ENCODE measurements around the gene CEP95.
"Not testable (repeated sequence)": the region's sequence is repeated elsewhere in the genome, so short reads cannot be mapped to it uniquely, and the experiment has no call there.

Gene CEP95

GRCh38 chr17:64572682-64573154 is 65.9 kb downstream of the CEP95 start:
- TF ChIP-seq CTCF (IDR thresholded peaks at IDR 0.05; ENCODE audit: low read depth, low read length), result no peak
- H3K4me3 ChIP-seq (ENCODE audit: low read depth, low read length), result no peak overlapping the region

GRCh38 chr17:64573214-64573613 is 66.4 kb downstream of the CEP95 start:
- no peak overlapping the region for H3K4me3 ChIP-seq (ENCODE audit: low read depth, low read length)
- TF ChIP-seq CTCF (IDR thresholded peaks at IDR 0.05; ENCODE audit: low read depth, low read length), result no peak

- no peak overlapping the region for H3K4me3 ChIP-seq (ENCODE audit: low read depth, low read length)
- TF ChIP-seq CTCF (IDR thresholded peaks at IDR 0.05; ENCODE audit: low read depth, low read length), result no peak
These were observed 67.9 kb downstream of the CEP95 start for GRCh38 chr17:64574646-64575045.

- no peak for TF ChIP-seq CTCF (IDR thresholded peaks at IDR 0.05; ENCODE audit: low read depth, low read length)
- H3K4me3 ChIP-seq (ENCODE audit: low read depth, low read length), result no peak overlapping the region
These were observed 68.7 kb downstream of the CEP95 start for GRCh38 chr17:64575431-64575830.

- H3K4me3 ChIP-seq (ENCODE audit: low read depth, low read length), result not testable (repeated sequence)
These were observed 70.2 kb downstream of the CEP95 start for GRCh38 chr17:64577025-64577424.

- TF ChIP-seq CTCF (IDR thresholded peaks at IDR 0.05; ENCODE audit: low read depth, low read length), result no peak
- H3K4me3 ChIP-seq (ENCODE audit: low read depth, low read length), result no peak overlapping the region
These were observed 73.1 kb downstream of the CEP95 start for GRCh38 chr17:64579917-64580316.

GRCh38 chr17:64580384-64581315 is 73.9 kb downstream of the CEP95 start:
- H3K4me3 ChIP-seq (ENCODE audit: low read depth, low read length), result no peak overlapping the region
- no peak for TF ChIP-seq CTCF (IDR thresholded peaks at IDR 0.05; ENCODE audit: low read depth, low read length)
